IPS-20b (cell line): Measurements from ENCODE around the gene CLDN5.

Experiments used
- H3K27ac ChIP-seq: one replicate; pipeline ENCODE4 v1.5.1; 2013; ENCODE audit warnings: low read length
- H3K27me3 ChIP-seq: 2 replicates; pipeline ENCODE4 v1.6.1; 2013; ENCODE audit warnings: mild to moderate bottlenecking, low read length, inconsistent platforms; ENCODE audit not compliant: insufficient read depth
- H3K36me3 ChIP-seq: 2 replicates; pipeline ENCODE4 v1.6.1; 2013; ENCODE audit warnings: low read depth, mild to moderate bottlenecking, inconsistent platforms, low read length, moderate library complexity; ENCODE audit not compliant: insufficient read depth
- H3K4me1 ChIP-seq: 2 replicates; pipeline ENCODE4 v1.6.1; 2013; ENCODE audit warnings: mild to moderate bottlenecking, control low read depth, inconsistent platforms, low read length, moderate library complexity; ENCODE audit not compliant: insufficient read depth
- H3K4me3 ChIP-seq: 2 replicates; pipeline ENCODE4 v1.5.1; 2013; ENCODE audit warnings: mild to moderate bottlenecking, low read length, inconsistent platforms
- H3K9ac ChIP-seq: 2 replicates; pipeline ENCODE4 v1.6.1; 2013; ENCODE audit warnings: low read depth, mild to moderate bottlenecking, inconsistent platforms, low read length, moderate library complexity
- H3K9me3 ChIP-seq: 2 replicates; pipeline ENCODE4 v1.6.1; 2013; ENCODE audit warnings: mild to moderate bottlenecking, low read depth, low read length, inconsistent platforms; ENCODE audit not compliant: insufficient read depth

CLDN5 gene

GRCh38 chr22:19524170-19525115 lies at the start of gene CLDN5:
Gene CLDN5, minus strand, starts transcription at chr22:19524410. Its CDS starts 155 bp downstream, at chr22:19524255.
- no peaks in the 10 kb centered on the region for H3K36me3 ChIP-seq
- no peaks in the 10 kb centered on the region for H3K9me3 ChIP-seq
- H3K27ac ChIP-seq = no peak within 1 kb of the TSS
- peak within 1 kb of the TSS; percentile 66 for H3K4me3 ChIP-seq
- no peaks in the 10 kb centered on the region for H3K4me1 ChIP-seq
- H3K9ac ChIP-seq = no peak within 1 kb of the TSS
- H3K27me3 ChIP-seq = peaks cover 53% of the 10 kb centered on the region

GRCh38 chr22:19571995-19572394 lies 47.8 kb upstream of the CLDN5 start:
- Histone ChIP-seq H3K27me3 (no peaks in the 10 kb centered on the region), H3K9ac (no peak overlapping the region), H3K4me1 (peaks cover 4% of the 10 kb centered on the region)

GRCh38 chr22:19571207-19571795 lies 47.1 kb upstream of the CLDN5 start:
- Histone ChIP-seq H3K4me1 (peaks cover 4% of the 10 kb centered on the region), H3K9me3 (no peaks in the 10 kb centered on the region), H3K27me3 (no peaks in the 10 kb centered on the region), H3K27ac (no peak overlapping the region), H3K36me3 (no peaks in the 10 kb centered on the region), H3K9ac (no peak overlapping the region), H3K4me3 (no peak overlapping the region)

More at GRCh38 chr22:19571995-19572394, 47.8 kb upstream of the CLDN5 start:
- no peaks in the 10 kb centered on the region for H3K9me3 ChIP-seq
- no peaks in the 10 kb centered on the region for H3K36me3 ChIP-seq
- H3K27ac ChIP-seq = no peak overlapping the region
- H3K4me3 ChIP-seq = no peak overlapping the region

GRCh38 chr22:19569976-19570375 lies 45.8 kb upstream of the CLDN5 start:
- Histone ChIP-seq H3K27me3 (no peaks in the 10 kb centered on the region), H3K9me3 (no peaks in the 10 kb centered on the region), H3K4me3 (no peak overlapping the region), H3K9ac (no peak overlapping the region), H3K36me3 (no peaks in the 10 kb centered on the region), H3K4me1 (peaks cover 4% of the 10 kb centered on the region), H3K27ac (no peak overlapping the region)

GRCh38 chr22:19569276-19569640 lies 45.0 kb upstream of the CLDN5 start:
- H3K4me1 ChIP-seq = peaks cover 4% of the 10 kb centered on the region
- no peaks in the 10 kb centered on the region for H3K9me3 ChIP-seq
- no peaks in the 10 kb centered on the region for H3K36me3 ChIP-seq
- no peak overlapping the region for H3K9ac ChIP-seq
- H3K27ac ChIP-seq = no peak overlapping the region
- no peak overlapping the region for H3K4me3 ChIP-seq
- no peaks in the 10 kb centered on the region for H3K27me3 ChIP-seq

- no peaks in the 10 kb centered on the region for H3K9me3 ChIP-seq
- H3K27ac ChIP-seq = no peak overlapping the region
- no peaks in the 10 kb centered on the region for H3K27me3 ChIP-seq
These were observed 44.4 kb upstream of the CLDN5 start for GRCh38 chr22:19568337-19569275.

GRCh38 chr22:19567157-19568009 lies 43.2 kb upstream of the CLDN5 start:
- Histone ChIP-seq H3K27ac (no peak overlapping the region), H3K27me3 (no peaks in the 10 kb centered on the region), H3K36me3 (no peaks in the 10 kb centered on the region), H3K4me3 (no peak overlapping the region), H3K4me1 (peaks cover 4% of the 10 kb centered on the region), H3K9me3 (no peaks in the 10 kb centered on the region), H3K9ac (no peak overlapping the region)

More at GRCh38 chr22:19568337-19569275, 44.4 kb upstream of the CLDN5 start:
- peaks cover 4% of the 10 kb centered on the region for H3K4me1 ChIP-seq
- H3K9ac ChIP-seq = no peak overlapping the region
- no peak overlapping the region for H3K4me3 ChIP-seq
- H3K36me3 ChIP-seq = no peaks in the 10 kb centered on the region

GRCh38 chr22:19566279-19567156 lies 42.3 kb upstream of the CLDN5 start:
- H3K9me3 ChIP-seq = no peaks in the 10 kb centered on the region
- no peaks in the 10 kb centered on the region for H3K4me1 ChIP-seq
- H3K4me3 ChIP-seq = no peak overlapping the region
- no peaks in the 10 kb centered on the region for H3K27me3 ChIP-seq
- H3K27ac ChIP-seq = no peak overlapping the region
- no peaks in the 10 kb centered on the region for H3K36me3 ChIP-seq
- H3K9ac ChIP-seq = no peak overlapping the region

- Histone ChIP-seq H3K36me3 (no peaks in the 10 kb centered on the region), H3K4me1 (no peaks in the 10 kb centered on the region), H3K27ac (no peak overlapping the region), H3K4me3 (no peak overlapping the region), H3K9me3 (no peaks in the 10 kb centered on the region), H3K9ac (no peak overlapping the region), H3K27me3 (no peaks in the 10 kb centered on the region)
These were observed 41.4 kb upstream of the CLDN5 start for GRCh38 chr22:19565382-19566278.
